ENCODE measurements around the gene FBLN5. TPM values are rescaled to one million over a fixed set of nuclear protein-coding genes. Genes with fewer than 3 reads are reported as not detected.

FBLN5 gene
- total RNA-seq, 1 experiment from 2014 or later = 3.3 TPM

DNA sequence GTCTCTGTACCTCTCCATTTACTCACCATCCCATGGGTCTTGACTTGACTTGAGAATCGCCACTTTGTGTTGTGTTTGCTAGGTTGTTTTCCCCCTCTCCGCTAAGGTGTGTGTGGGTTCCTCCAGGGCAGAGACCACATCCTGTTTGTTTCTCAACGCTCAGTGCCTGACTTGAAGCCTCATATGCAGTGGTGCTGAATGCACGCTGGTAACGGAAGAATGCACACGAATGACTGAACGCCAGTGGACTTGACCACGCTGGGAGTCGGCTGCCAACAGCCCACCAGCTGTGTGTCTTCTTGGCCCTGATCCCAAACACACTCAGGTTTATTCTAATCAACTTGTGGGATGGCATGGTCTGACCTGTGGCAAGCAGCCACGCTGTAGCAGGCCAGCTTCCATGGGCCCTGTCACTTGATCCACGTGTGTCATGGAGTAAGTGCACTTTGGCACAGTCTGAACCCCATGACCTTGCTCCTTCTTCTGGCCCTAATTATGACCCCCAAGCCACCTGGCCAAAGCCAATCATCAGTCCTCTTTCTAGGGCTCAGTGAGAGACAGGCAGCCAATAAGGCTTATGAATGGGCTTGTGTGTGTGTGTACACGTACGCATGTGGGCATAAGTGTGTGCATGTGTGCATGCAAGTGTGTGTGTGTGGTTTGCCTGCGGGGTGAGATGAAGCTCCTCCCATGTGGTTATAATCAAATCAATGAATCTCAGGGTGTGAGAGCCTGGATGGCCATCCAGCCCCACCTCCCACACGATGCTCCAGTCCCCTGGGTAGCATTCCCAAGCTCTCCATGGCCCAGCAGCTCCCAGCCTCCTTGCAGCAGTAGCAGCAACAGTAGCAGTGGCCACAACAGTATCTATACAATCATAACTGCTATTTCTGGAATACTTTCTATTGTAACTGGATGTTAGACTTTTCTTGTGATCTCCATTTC is 73.8 kb downstream of the FBLN5 start:
- H3K9me2 ChIP-seq (ENCODE audit: insufficient read depth) = no peaks in the 10 kb centered on the region
- BruUV-seq (replicated peaks) = no TSS peak
- CTCF ChIA-PET = no interaction called here
- no peaks in the 10 kb centered on the region for H3K27me3 ChIP-seq (ENCODE audit: insufficient read depth, low read length)
- DNase-seq (ENCODE audit: low read depth, low spot score) (no peak), ATAC-seq (no peak)
- no peak overlapping the region for H3K27ac ChIP-seq (ENCODE audit: low read depth, low read length)
- H4K20me1 ChIP-seq (ENCODE audit: insufficient read depth) = no peaks in the 10 kb centered on the region
- no peaks in the 10 kb centered on the region for H3K9me3 ChIP-seq (ENCODE audit: control insufficient read depth in 1 of 2, insufficient read depth in 1 of 2, low read depth in 1 of 2, low read length in 2 of 2)
- peaks cover 0 to 25% of the 10 kb centered on the region in 2 experiments; a peak in 3 of 4 replicates for H3K4me1 ChIP-seq (ENCODE audit: control insufficient read depth in 1 of 2, insufficient read depth in 2 of 2, low read length in 2 of 2)
- no peak overlapping the region for H3K9ac ChIP-seq (ENCODE audit: low read length)
- no peak overlapping the region for H2AFZ ChIP-seq (ENCODE audit: low read depth, low read length, poor library complexity, severe bottlenecking)
- no peaks in the 10 kb centered on the region for H3K79me2 ChIP-seq (ENCODE audit: insufficient read depth, low read length)
- RAD21 ChIA-PET (ENCODE audit: low non-redundant PET in 1 of 2, low total read pairs in 2 of 2, uncharacterized antibody in 2 of 2, unreplicated experiment in 2 of 2) = no interaction called here
- H3K36me3 ChIP-seq (ENCODE audit: control insufficient read depth in 1 of 2, insufficient read depth in 2 of 2, low read length in 2 of 2) = no peaks in the 10 kb centered on the region
- POLR2A ChIA-PET = no interaction called here
- no peak overlapping the region for H3K4me2 ChIP-seq (ENCODE audit: low read length)
- no peak overlapping the region for H3K4me3 ChIP-seq (replicated peaks in 1 of 2; ENCODE audit: low read depth in 1 of 2, low read length in 2 of 2)
- intact Hi-C loops (cut with micrococcal nuclease) = no loop called here
- TF ChIP-seq ZFX (IDR thresholded peaks at IDR 0.05) = no peak
- no peak for TF ChIP-seq JUND (IDR thresholded peaks at IDR 0.05)
- TF ChIP-seq, protein P1, sequence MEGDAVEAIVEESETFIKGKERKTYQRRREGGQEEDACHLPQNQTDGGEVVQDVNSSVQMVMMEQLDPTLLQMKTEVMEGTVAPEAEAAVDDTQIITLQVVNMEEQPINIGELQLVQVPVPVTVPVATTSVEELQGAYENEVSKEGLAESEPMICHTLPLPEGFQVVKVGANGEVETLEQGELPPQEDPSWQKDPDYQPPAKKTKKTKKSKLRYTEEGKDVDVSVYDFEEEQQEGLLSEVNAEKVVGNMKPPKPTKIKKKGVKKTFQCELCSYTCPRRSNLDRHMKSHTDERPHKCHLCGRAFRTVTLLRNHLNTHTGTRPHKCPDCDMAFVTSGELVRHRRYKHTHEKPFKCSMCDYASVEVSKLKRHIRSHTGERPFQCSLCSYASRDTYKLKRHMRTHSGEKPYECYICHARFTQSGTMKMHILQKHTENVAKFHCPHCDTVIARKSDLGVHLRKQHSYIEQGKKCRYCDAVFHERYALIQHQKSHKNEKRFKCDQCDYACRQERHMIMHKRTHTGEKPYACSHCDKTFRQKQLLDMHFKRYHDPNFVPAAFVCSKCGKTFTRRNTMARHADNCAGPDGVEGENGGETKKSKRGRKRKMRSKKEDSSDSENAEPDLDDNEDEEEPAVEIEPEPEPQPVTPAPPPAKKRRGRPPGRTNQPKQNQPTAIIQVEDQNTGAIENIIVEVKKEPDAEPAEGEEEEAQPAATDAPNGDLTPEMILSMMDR (IDR thresholded peaks at IDR 0.05 in 2 of 3, conservative IDR thresholded peaks at IDR 0.05 in 1 of 3; ENCODE audit: borderline replicate concordance in 1 of 3, insufficient read depth in 1 of 3, low read depth in 2 of 3, low read length in 2 of 3) = no peak
- TF ChIP-seq TCF7L2 (IDR thresholded peaks at IDR 0.05; ENCODE audit: borderline replicate concordance, extremely low read depth, insufficient read depth, insufficient read length) = no peak
- TF ChIP-seq SIN3A (IDR thresholded peaks at IDR 0.05; ENCODE audit: low read depth) = no peak
- no peak for TF ChIP-seq EGR1 (IDR thresholded peaks at IDR 0.05; ENCODE audit: low read depth)
- no peak for TF ChIP-seq SRF (IDR thresholded peaks at IDR 0.05; ENCODE audit: low read depth)
- TF ChIP-seq CEBPB (IDR thresholded peaks at IDR 0.05; ENCODE audit: low read depth) = no peak
- TF ChIP-seq, protein P2, sequence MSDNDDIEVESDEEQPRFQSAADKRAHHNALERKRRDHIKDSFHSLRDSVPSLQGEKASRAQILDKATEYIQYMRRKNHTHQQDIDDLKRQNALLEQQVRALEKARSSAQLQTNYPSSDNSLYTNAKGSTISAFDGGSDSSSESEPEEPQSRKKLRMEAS (IDR thresholded peaks at IDR 0.05) = no peak
- TF ChIP-seq, protein P3, sequence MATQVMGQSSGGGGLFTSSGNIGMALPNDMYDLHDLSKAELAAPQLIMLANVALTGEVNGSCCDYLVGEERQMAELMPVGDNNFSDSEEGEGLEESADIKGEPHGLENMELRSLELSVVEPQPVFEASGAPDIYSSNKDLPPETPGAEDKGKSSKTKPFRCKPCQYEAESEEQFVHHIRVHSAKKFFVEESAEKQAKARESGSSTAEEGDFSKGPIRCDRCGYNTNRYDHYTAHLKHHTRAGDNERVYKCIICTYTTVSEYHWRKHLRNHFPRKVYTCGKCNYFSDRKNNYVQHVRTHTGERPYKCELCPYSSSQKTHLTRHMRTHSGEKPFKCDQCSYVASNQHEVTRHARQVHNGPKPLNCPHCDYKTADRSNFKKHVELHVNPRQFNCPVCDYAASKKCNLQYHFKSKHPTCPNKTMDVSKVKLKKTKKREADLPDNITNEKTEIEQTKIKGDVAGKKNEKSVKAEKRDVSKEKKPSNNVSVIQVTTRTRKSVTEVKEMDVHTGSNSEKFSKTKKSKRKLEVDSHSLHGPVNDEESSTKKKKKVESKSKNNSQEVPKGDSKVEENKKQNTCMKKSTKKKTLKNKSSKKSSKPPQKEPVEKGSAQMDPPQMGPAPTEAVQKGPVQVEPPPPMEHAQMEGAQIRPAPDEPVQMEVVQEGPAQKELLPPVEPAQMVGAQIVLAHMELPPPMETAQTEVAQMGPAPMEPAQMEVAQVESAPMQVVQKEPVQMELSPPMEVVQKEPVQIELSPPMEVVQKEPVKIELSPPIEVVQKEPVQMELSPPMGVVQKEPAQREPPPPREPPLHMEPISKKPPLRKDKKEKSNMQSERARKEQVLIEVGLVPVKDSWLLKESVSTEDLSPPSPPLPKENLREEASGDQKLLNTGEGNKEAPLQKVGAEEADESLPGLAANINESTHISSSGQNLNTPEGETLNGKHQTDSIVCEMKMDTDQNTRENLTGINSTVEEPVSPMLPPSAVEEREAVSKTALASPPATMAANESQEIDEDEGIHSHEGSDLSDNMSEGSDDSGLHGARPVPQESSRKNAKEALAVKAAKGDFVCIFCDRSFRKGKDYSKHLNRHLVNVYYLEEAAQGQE (IDR thresholded peaks at IDR 0.05; ENCODE audit: low read depth) = no peak
- TF ChIP-seq EZH2 (IDR thresholded peaks at IDR 0.05) = no peak
- TF ChIP-seq, protein P4, sequence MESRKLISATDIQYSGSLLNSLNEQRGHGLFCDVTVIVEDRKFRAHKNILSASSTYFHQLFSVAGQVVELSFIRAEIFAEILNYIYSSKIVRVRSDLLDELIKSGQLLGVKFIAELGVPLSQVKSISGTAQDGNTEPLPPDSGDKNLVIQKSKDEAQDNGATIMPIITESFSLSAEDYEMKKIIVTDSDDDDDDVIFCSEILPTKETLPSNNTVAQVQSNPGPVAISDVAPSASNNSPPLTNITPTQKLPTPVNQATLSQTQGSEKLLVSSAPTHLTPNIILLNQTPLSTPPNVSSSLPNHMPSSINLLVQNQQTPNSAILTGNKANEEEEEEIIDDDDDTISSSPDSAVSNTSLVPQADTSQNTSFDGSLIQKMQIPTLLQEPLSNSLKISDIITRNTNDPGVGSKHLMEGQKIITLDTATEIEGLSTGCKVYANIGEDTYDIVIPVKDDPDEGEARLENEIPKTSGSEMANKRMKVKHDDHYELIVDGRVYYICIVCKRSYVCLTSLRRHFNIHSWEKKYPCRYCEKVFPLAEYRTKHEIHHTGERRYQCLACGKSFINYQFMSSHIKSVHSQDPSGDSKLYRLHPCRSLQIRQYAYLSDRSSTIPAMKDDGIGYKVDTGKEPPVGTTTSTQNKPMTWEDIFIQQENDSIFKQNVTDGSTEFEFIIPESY (IDR thresholded peaks at IDR 0.05; ENCODE audit: extremely low read depth, insufficient replicate concordance, low read length) = no peak
- no peak for TF ChIP-seq POLR2A (IDR thresholded peaks at IDR 0.05; ENCODE audit: borderline replicate concordance, extremely low read depth, insufficient read depth, insufficient read length)
- TF ChIP-seq CBX3 (IDR thresholded peaks at IDR 0.05; ENCODE audit: low read depth) = no peak
- TF ChIP-seq, protein P5, sequence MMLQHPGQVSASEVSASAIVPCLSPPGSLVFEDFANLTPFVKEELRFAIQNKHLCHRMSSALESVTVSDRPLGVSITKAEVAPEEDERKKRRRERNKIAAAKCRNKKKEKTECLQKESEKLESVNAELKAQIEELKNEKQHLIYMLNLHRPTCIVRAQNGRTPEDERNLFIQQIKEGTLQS (IDR thresholded peaks at IDR 0.05) = no peak
